Transverse colon (tissue), 4 donors: ENCODE results near the gene PCDH7. TPM values are rescaled to one million over a fixed set of nuclear protein-coding genes. Genes with fewer than 3 reads are reported as not detected.
A peak's percentile ranks its signal among the peaks of the same experiment; 100 is the strongest.

Experiments used
- DNase-seq: peaks from one replicate; pipeline ENCODE4 v3.0.0-alpha.2; 2019
- H3K27ac ChIP-seq, 4 donors: fragments of 200-600 bp; sonication (generic); 2 replicates each; pipeline ENCODE4 v1.5.1; 2016 to 2018; ENCODE audit warnings: inconsistent platforms in 4 of 4
- H3K27me3 ChIP-seq: fragments of 200-600 bp; sonication (generic); 2 replicates; pipeline ENCODE4 v1.5.1; 2017; ENCODE audit warnings: inconsistent platforms
- H3K36me3 ChIP-seq, 4 donors: fragments of 200-600 bp; sonication (generic); 2 replicates each; pipeline ENCODE4 v1.5.1; 2017 to 2019; ENCODE audit warnings: inconsistent platforms in 4 of 4
- H3K4me1 ChIP-seq, 4 donors: fragments of 200-600 bp; sonication (generic); 2 replicates each; pipeline ENCODE4 v1.5.1; 2017 to 2020; ENCODE audit warnings: inconsistent platforms in 4 of 4
- H3K4me3 ChIP-seq, 4 donors: fragments of 200-600 bp; sonication (generic); 1 replicate in 1 of 4; 2 replicates in 3 of 4; pipeline versions ENCODE4 v1.5.1 to v1.6.1; 2017 to 2019; ENCODE audit warnings: inconsistent platforms in 4 of 4
- H3K9me3 ChIP-seq, 2 donors: fragments of 200-600 bp; sonication (generic); 2 replicates each; pipeline ENCODE4 v1.5.1; 2017 to 2019; ENCODE audit warnings: inconsistent platforms in 2 of 2
- EP300 ChIP-seq: sonication (generic); formaldehyde crosslinking; IDR thresholded peaks from one replicate; pipeline ENCODE4 v1.6.1; 2017; ENCODE audit warnings: antibody characterized with exemption, low read depth
- POLR2A ChIP-seq: fragments of 450-650 bp; IDR thresholded peaks from one replicate; pipeline ENCODE4 v1.6.1; 2016; ENCODE audit warnings: antibody characterized with exemption, mild to moderate bottlenecking, moderate library complexity
- POLR2AphosphoS5 ChIP-seq, 3 donors: sonication (generic); formaldehyde crosslinking; IDR thresholded peaks; one replicate each; pipeline ENCODE4 v1.6.1; 2016; ENCODE audit warnings: antibody characterized with exemption in 3 of 3
- WGBS, 2 donors: methylation state at CpG; one replicate each; pipeline ENCODE4 v1.1.5; 2018; ENCODE audit warnings: low coverage in 1 of 2; 5-methylcytosine and 5-hydroxymethylcytosine counted together
- in situ Hi-C, 4 donors: fragments of 200-750 bp; cut with MboI; loops; one replicate each; pipeline versions ENCODE4 v1.15.0 to v1.15.1; 2017; ENCODE audit warnings: low sequenced_read_pairs in 3 of 4, low pct_ligation_motif_present in 1 of 4, low pct_unique_long_range_greater_than_20kb in 1 of 4
- intact Hi-C: fragments of 100-400 bp; cut with DNase I; formaldehyde crosslinking; loops from one replicate; pipeline ENCODE4 v1.15.1; 2023; ENCODE audit warnings: low total_unique reads
- total RNA-seq, 4 donors: library from RNA; depleted of rRNA; stranded (reverse); fragments of >200 nt; gene quantifications; one replicate each; pipeline ENCODE4 v1.1.0, GENCODE V29; 2016
- TF ChIP-seq, protein P1 (sequence below), 5 experiments: fragments of 200-600 bp in 3 of 5; fragments of 450-650 bp in 2 of 5; sonication (generic) in 3 of 5; IDR thresholded peaks; 1 replicate in 2 of 5; 2 replicates in 3 of 5; pipeline ENCODE4 v1.5.1; 2016 to 2017; ENCODE audit warnings: antibody characterized with exemption in 5 of 5, inconsistent platforms in 3 of 5, mild to moderate bottlenecking in 2 of 5, moderate library complexity in 1 of 5

Gene PCDH7
- total RNA-seq, 4 donors from 2014 or later, result 21.0 to 114 (median 26.1) TPM

- Histone ChIP-seq H3K36me3 (no peaks in the 10 kb centered on the region), H3K27me3 (no peaks in the 10 kb centered on the region), H3K9me3 (no peaks in the 10 kb centered on the region), H3K4me1 (no peaks in the 10 kb centered on the region), H3K27ac (peak overlapping the region in 1 of 4 donors; percentile 31), H3K4me3 (no peak overlapping the region)
- intact Hi-C loops, result no loop called here
- no peak for TF ChIP-seq EP300
- in situ Hi-C loops, result no loop called here
- no peak for DNase-seq
Observed at GRCh38 chr4:30744386-30744785, 24.2 kb downstream of the PCDH7 start.

GRCh38 chr4:30744957-30745640 is 24.9 kb downstream of the PCDH7 start:
- intact Hi-C loops, result no loop called here
- no peak for DNase-seq
- no peaks in the 10 kb centered on the region for H3K4me1 ChIP-seq
- TF ChIP-seq POLR2AphosphoS5 (IDR thresholded peaks at IDR 0.05), result no peak
- TF ChIP-seq POLR2A, result no peak
- TF ChIP-seq, protein P1, sequence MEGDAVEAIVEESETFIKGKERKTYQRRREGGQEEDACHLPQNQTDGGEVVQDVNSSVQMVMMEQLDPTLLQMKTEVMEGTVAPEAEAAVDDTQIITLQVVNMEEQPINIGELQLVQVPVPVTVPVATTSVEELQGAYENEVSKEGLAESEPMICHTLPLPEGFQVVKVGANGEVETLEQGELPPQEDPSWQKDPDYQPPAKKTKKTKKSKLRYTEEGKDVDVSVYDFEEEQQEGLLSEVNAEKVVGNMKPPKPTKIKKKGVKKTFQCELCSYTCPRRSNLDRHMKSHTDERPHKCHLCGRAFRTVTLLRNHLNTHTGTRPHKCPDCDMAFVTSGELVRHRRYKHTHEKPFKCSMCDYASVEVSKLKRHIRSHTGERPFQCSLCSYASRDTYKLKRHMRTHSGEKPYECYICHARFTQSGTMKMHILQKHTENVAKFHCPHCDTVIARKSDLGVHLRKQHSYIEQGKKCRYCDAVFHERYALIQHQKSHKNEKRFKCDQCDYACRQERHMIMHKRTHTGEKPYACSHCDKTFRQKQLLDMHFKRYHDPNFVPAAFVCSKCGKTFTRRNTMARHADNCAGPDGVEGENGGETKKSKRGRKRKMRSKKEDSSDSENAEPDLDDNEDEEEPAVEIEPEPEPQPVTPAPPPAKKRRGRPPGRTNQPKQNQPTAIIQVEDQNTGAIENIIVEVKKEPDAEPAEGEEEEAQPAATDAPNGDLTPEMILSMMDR (IDR thresholded peaks at IDR 0.05), result no peak
- no peak for TF ChIP-seq EP300
- no peak overlapping the region for H3K27ac ChIP-seq
- no peaks in the 10 kb centered on the region for H3K27me3 ChIP-seq
- WGBS, 2 donors, result 67% methylated on average over 4 of the region's 4 CpGs
- H3K36me3 ChIP-seq, result no peaks in the 10 kb centered on the region
- no peaks in the 10 kb centered on the region for H3K9me3 ChIP-seq
- no peak overlapping the region for H3K4me3 ChIP-seq
- in situ Hi-C loops, result no loop called here

GRCh38 chr4:30746735-30747134 is 26.6 kb downstream of the PCDH7 start:
- intact Hi-C loops, result no loop called here
- Histone ChIP-seq H3K4me3 (no peak overlapping the region), H3K36me3 (no peaks in the 10 kb centered on the region), H3K4me1 (no peaks in the 10 kb centered on the region), H3K27ac (no peak overlapping the region), H3K27me3 (no peaks in the 10 kb centered on the region), H3K9me3 (no peaks in the 10 kb centered on the region)
- DNase-seq, result no peak
- in situ Hi-C loops, result no loop called here
- TF ChIP-seq, protein P1 (IDR thresholded peaks at IDR 0.05), result no peak
- WGBS, 2 donors, result 36 to 90% methylated on average over 1 of the region's 1 CpG

DNA sequence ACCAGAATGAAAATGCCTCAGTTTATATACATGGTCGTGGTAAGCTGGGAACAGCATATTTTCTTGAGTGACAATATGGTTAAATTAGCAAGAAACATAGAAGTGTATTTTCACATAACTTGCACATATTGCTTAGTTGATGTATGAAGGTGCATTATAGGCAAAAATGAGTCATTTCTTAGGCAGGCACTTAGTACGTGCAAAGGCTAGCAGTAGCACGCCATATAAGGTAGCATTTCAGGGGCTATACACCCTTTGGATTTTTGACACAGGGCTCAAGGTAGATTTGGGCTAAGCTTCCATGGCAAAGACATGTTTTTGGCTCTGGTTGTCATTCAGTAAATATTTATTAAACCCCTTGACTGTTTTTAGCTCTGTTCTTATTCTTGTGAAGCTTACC is 33.1 kb downstream of the PCDH7 start:
- WGBS, 2 donors, result 68 to 85% methylated on average over 3 of the region's 3 CpGs
- TF ChIP-seq EP300 (no peak), POLR2A (no peak), POLR2AphosphoS5 (IDR thresholded peaks at IDR 0.05) (no peak)
- TF ChIP-seq, protein P1 (IDR thresholded peaks at IDR 0.05), result no peak
- H3K4me1 ChIP-seq, result peaks cover 0 to 5% (median 0%) of the 10 kb centered on the region in 4 donors
- DNase-seq, result no peak
- peak overlapping the region in 2 of 4 donors; percentile 7 to 45 for H3K27ac ChIP-seq
- in situ Hi-C loops (no loop called here), intact Hi-C loops (no loop called here)
- no peaks in the 10 kb centered on the region for H3K27me3 ChIP-seq
- H3K9me3 ChIP-seq, result no peaks in the 10 kb centered on the region
- no peaks in the 10 kb centered on the region for H3K36me3 ChIP-seq
- no peak overlapping the region for H3K4me3 ChIP-seq

DNA sequence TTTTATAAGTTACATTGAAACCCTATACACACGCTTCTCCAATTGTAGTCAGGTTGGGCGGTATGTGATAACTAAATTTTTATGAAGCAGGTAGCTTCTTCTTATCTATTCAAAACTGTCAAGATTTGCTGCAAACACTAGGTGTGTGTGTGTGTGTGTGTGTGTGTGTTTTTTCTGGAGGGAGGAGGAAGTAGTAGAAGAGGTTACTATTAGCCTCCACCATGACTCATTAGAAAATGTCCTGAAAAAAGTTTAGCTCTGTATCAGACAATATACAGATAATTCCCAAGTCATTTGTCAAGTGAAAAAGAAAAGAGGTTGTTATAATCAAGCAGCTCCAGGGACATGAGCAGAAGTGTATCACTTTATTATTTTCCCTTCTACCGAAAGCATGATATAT is 33.9 kb downstream of the PCDH7 start:
- no peaks in the 10 kb centered on the region for H3K9me3 ChIP-seq
- no peak overlapping the region for H3K4me3 ChIP-seq
- no peaks in the 10 kb centered on the region for H3K36me3 ChIP-seq
- H3K27ac ChIP-seq, result peak overlapping the region in 1 of 4 donors; percentile 10
- DNase-seq, result no peak
- H3K27me3 ChIP-seq, result no peaks in the 10 kb centered on the region
- H3K4me1 ChIP-seq, result peaks cover 0 to 5% (median 0%) of the 10 kb centered on the region in 4 donors
- in situ Hi-C loops (no loop called here), intact Hi-C loops (no loop called here)
- TF ChIP-seq POLR2A, result no peak
- TF ChIP-seq, protein P1 (IDR thresholded peaks at IDR 0.05), result no peak
- TF ChIP-seq EP300, result no peak
- TF ChIP-seq POLR2AphosphoS5 (IDR thresholded peaks at IDR 0.05), result no peak
- WGBS, 2 donors, result 82 to 90% methylated on average over 3 of the region's 3 CpGs
